GM12875 (cell line): ENCODE results near the gene PLK3.
"Not testable (repeated sequence)": the region's sequence is repeated elsewhere in the genome, so short reads cannot be mapped to it uniquely, and the experiment has no call there.

ENCODE experiments used
- H3K4me3 ChIP-seq: one replicate; pipeline ENCODE4 v1.5.1; 2011; ENCODE audit warnings: low read depth, low read length, control low read depth
- CTCF ChIP-seq: IDR thresholded peaks from 2 replicates; pipeline ENCODE4 v1.5.1; 2011; ENCODE audit warnings: low read depth, mild to moderate bottlenecking, control low read depth, inconsistent platforms, low read length, moderate library complexity, borderline replicate concordance; ENCODE audit not compliant: insufficient read depth

Gene PLK3

GRCh38 chr1:44799770-44800584 lies at the start of gene PLK3:
Gene PLK3 (plus strand): TSS chr1:44800377. CDS start chr1:44800464, 87 bp downstream.
- peak; percentile 94 for TF ChIP-seq CTCF
- H3K4me3 ChIP-seq = peak within 1 kb of the TSS; percentile 83

GRCh38 chr1:44757420-44757819 lies 42.8 kb upstream of the PLK3 start:
- no peak for TF ChIP-seq CTCF
- no peak overlapping the region for H3K4me3 ChIP-seq

- no peak overlapping the region for H3K4me3 ChIP-seq
- no peak for TF ChIP-seq CTCF
Measured at GRCh38 chr1:44759077-44759476, 41.1 kb upstream of the PLK3 start.

GRCh38 chr1:44760876-44761275 lies 39.3 kb upstream of the PLK3 start:
- H3K4me3 ChIP-seq = no peak overlapping the region
- TF ChIP-seq CTCF = no peak

GRCh38 chr1:44766421-44766820 lies 33.8 kb upstream of the PLK3 start:
- not testable (repeated sequence) for H3K4me3 ChIP-seq

GRCh38 chr1:44775078-44775929 lies 24.9 kb upstream of the PLK3 start, which contains the start of gene RPS8:
Gene RPS8 (plus strand): TSS chr1:44775540. CDS start chr1:44775597, 57 bp downstream.
- TF ChIP-seq CTCF = no peak
- peak within 1 kb of the TSS; percentile 98 for H3K4me3 ChIP-seq

- TF ChIP-seq CTCF = no peak
- peak overlapping the region; percentile 98 for H3K4me3 ChIP-seq
Measured at GRCh38 chr1:44775930-44776729, 24.0 kb upstream of the PLK3 start.
